Stomach smooth muscle (tissue), 2 donors: ENCODE measurements around the gene TNS1.

ENCODE experiments used
- H3K27ac ChIP-seq: one replicate; pipeline ENCODE4 v1.7.0; 2013; ENCODE audit warnings: mild to moderate bottlenecking, low read length, inconsistent platforms
- H3K27me3 ChIP-seq, 2 donors: one replicate each; pipeline ENCODE4 v1.7.0; 2013; ENCODE audit warnings: low read length in 2 of 2; ENCODE audit not compliant: insufficient read depth in 2 of 2, control insufficient read depth in 1 of 2
- H3K36me3 ChIP-seq, 2 donors: one replicate each; pipeline ENCODE4 v1.7.0; 2013; ENCODE audit warnings: low read length in 2 of 2; ENCODE audit not compliant: control insufficient read depth in 2 of 2, insufficient read depth in 2 of 2
- H3K4me1 ChIP-seq: one replicate; pipeline ENCODE4 v1.7.0; 2013; ENCODE audit warnings: low read length; ENCODE audit not compliant: control insufficient read depth, insufficient read depth
- H3K4me3 ChIP-seq, 2 donors: one replicate each; pipeline ENCODE4 v1.7.0; 2013; ENCODE audit warnings: low read length in 2 of 2
- H3K9ac ChIP-seq, 2 donors: one replicate each; pipeline ENCODE4 v1.7.0; 2013; ENCODE audit warnings: low read length in 2 of 2, mild to moderate bottlenecking in 1 of 2
- H3K9me3 ChIP-seq, 2 donors: one replicate each; pipeline ENCODE4 v1.7.0; 2013; ENCODE audit warnings: low read length in 2 of 2; ENCODE audit not compliant: control insufficient read depth in 2 of 2
- donor health status: healthy.
- donor health status: Pancreatic carcinoma.

The TNS1 gene

GRCh38 chr2:217995731-217996231, 7.0 kb downstream of the TNS1 start:
- H3K4me3 ChIP-seq: no peak overlapping the region
- H3K4me1 ChIP-seq: peaks cover 44% of the 10 kb centered on the region
- no peak overlapping the region for H3K9ac ChIP-seq
- no peaks in the 10 kb centered on the region for H3K27me3 ChIP-seq
- no peaks in the 10 kb centered on the region for H3K36me3 ChIP-seq
- H3K27ac ChIP-seq: no peak overlapping the region
- no peaks in the 10 kb centered on the region for H3K9me3 ChIP-seq

GRCh38 chr2:217994776-217995274, 8.0 kb downstream of the TNS1 start:
- H3K9ac ChIP-seq: no peak overlapping the region
- H3K4me1 ChIP-seq: peaks cover 44% of the 10 kb centered on the region
- H3K27ac ChIP-seq: no peak overlapping the region
- H3K4me3 ChIP-seq: no peak overlapping the region
- no peaks in the 10 kb centered on the region for H3K9me3 ChIP-seq
- peaks cover 0 to 3% of the 10 kb centered on the region in 2 donors for H3K36me3 ChIP-seq
- no peaks in the 10 kb centered on the region for H3K27me3 ChIP-seq

GRCh38 chr2:217993817-217994463, 8.9 kb downstream of the TNS1 start:
- H3K4me1 ChIP-seq: peaks cover 43% of the 10 kb centered on the region
- no peak overlapping the region for H3K4me3 ChIP-seq
- H3K9me3 ChIP-seq: no peaks in the 10 kb centered on the region
- no peak overlapping the region for H3K9ac ChIP-seq
- H3K27ac ChIP-seq: no peak overlapping the region
- no peaks in the 10 kb centered on the region for H3K27me3 ChIP-seq
- H3K36me3 ChIP-seq: peaks cover 0 to 3% of the 10 kb centered on the region in 2 donors

- Histone ChIP-seq H3K4me1 (peaks cover 49% of the 10 kb centered on the region), H3K36me3 (peaks cover 0 to 3% of the 10 kb centered on the region in 2 donors), H3K9ac (no peak overlapping the region), H3K9me3 (no peaks in the 10 kb centered on the region), H3K27me3 (no peaks in the 10 kb centered on the region), H3K4me3 (no peak overlapping the region), H3K27ac (no peak overlapping the region)
These were observed 9.7 kb downstream of the TNS1 start for GRCh38 chr2:217993138-217993537.

- H3K4me1 ChIP-seq: peaks cover 54% of the 10 kb centered on the region
- H3K4me3 ChIP-seq: no peak overlapping the region
- no peak overlapping the region for H3K9ac ChIP-seq
- H3K27ac ChIP-seq: no peak overlapping the region
- no peaks in the 10 kb centered on the region for H3K9me3 ChIP-seq
- H3K27me3 ChIP-seq: no peaks in the 10 kb centered on the region
- peaks cover 0 to 3% of the 10 kb centered on the region in 2 donors for H3K36me3 ChIP-seq
These were observed 10.7 kb downstream of the TNS1 start for GRCh38 chr2:217992061-217992460.

- Histone ChIP-seq H3K27me3 (no peaks in the 10 kb centered on the region), H3K36me3 (peaks cover 0 to 3% of the 10 kb centered on the region in 2 donors), H3K9ac (no peak overlapping the region), H3K9me3 (no peaks in the 10 kb centered on the region), H3K27ac (no peak overlapping the region), H3K4me3 (no peak overlapping the region), H3K4me1 (peaks cover 46% of the 10 kb centered on the region)
These were observed 11.9 kb downstream of the TNS1 start for GRCh38 chr2:217990791-217991465.

- Histone ChIP-seq H3K9ac (no peak overlapping the region), H3K27me3 (no peaks in the 10 kb centered on the region), H3K27ac (no peak overlapping the region), H3K4me1 (peaks cover 40% of the 10 kb centered on the region), H3K36me3 (peaks cover 0 to 3% of the 10 kb centered on the region in 2 donors), H3K9me3 (no peaks in the 10 kb centered on the region), H3K4me3 (no peak overlapping the region)
These were observed 12.4 kb downstream of the TNS1 start for GRCh38 chr2:217990389-217990788.

GRCh38 chr2:217989221-217989948, 13.4 kb downstream of the TNS1 start:
- Histone ChIP-seq H3K9me3 (no peaks in the 10 kb centered on the region), H3K4me1 (peaks cover 32% of the 10 kb centered on the region), H3K27ac (no peak overlapping the region), H3K36me3 (peaks cover 0 to 3% of the 10 kb centered on the region in 2 donors), H3K4me3 (no peak overlapping the region), H3K9ac (no peak overlapping the region), H3K27me3 (no peaks in the 10 kb centered on the region)

- H3K9ac ChIP-seq: peak overlapping the region in 1 of 2 donors; percentile 21
- peaks cover 29% of the 10 kb centered on the region for H3K4me1 ChIP-seq
- H3K9me3 ChIP-seq: no peaks in the 10 kb centered on the region
- no peak overlapping the region for H3K4me3 ChIP-seq
- peak overlapping the region; percentile 55 for H3K27ac ChIP-seq
- H3K36me3 ChIP-seq: peaks cover 0 to 3% of the 10 kb centered on the region in 2 donors
- no peaks in the 10 kb centered on the region for H3K27me3 ChIP-seq
These were observed 14.0 kb downstream of the TNS1 start for GRCh38 chr2:217988840-217989204.

- H3K9ac ChIP-seq: peak overlapping the region in 1 of 2 donors; percentile 21
- peaks cover 30% of the 10 kb centered on the region for H3K4me1 ChIP-seq
- peaks cover 0 to 3% of the 10 kb centered on the region in 2 donors for H3K36me3 ChIP-seq
- H3K4me3 ChIP-seq: peak overlapping the region; percentile 28 to 66
- H3K27ac ChIP-seq: peak overlapping the region; percentile 55
- H3K27me3 ChIP-seq: no peaks in the 10 kb centered on the region
- no peaks in the 10 kb centered on the region for H3K9me3 ChIP-seq
These were observed 14.6 kb downstream of the TNS1 start for GRCh38 chr2:217988014-217988839.
